Effector memory CD8-positive, alpha-beta T cell (primary cell): ENCODE results near the gene ESPNL.
A peak's percentile ranks its signal among the peaks of the same experiment; 100 is the strongest.
"Not testable (repeated sequence)": the region's sequence is repeated elsewhere in the genome, so short reads cannot be mapped to it uniquely, and the experiment has no call there.

Experiments
- ATAC-seq: fragments of 150-1000 bp; cut with Tn5 transposase; replicated peaks from 2 replicates; pipeline ENCODE4 v1.10.0; 2021; ENCODE audit warnings: mild to moderate bottlenecking, moderate library complexity
- DNase-seq, 3 experiments: peaks; one replicate each; pipeline ENCODE4 v3.0.0; 2021
- H3K27ac Mint-ChIP-seq, 2 donors: one replicate each; pipeline ENCODE4 v1.8.0; 2022; ENCODE audit warnings: mild to moderate bottlenecking in 2 of 2, mixed read lengths in 2 of 2, moderate library complexity in 2 of 2
- H3K27me3 Mint-ChIP-seq, 2 donors: one replicate each; pipeline ENCODE4 v1.8.0; 2022; ENCODE audit warnings: mixed read lengths in 2 of 2
- H3K36me3 Mint-ChIP-seq: one replicate; pipeline ENCODE4 v1.8.0; 2022; ENCODE audit warnings: mild to moderate bottlenecking, moderate library complexity, mixed read lengths; ENCODE audit not compliant: insufficient read depth
- H3K4me1 Mint-ChIP-seq, 2 donors: one replicate each; pipeline ENCODE4 v1.8.0; 2022; ENCODE audit warnings: low read depth in 2 of 2, mixed read lengths in 2 of 2
- H3K4me3 Mint-ChIP-seq, 2 donors: one replicate each; pipeline ENCODE4 v1.8.0; 2022; ENCODE audit warnings: mild to moderate bottlenecking in 2 of 2, mixed read lengths in 2 of 2, moderate library complexity in 2 of 2
- H3K9me3 Mint-ChIP-seq, 2 donors: one replicate each; pipeline ENCODE4 v1.8.0; 2022; ENCODE audit warnings: mixed read lengths in 2 of 2
- total RNA-seq, 9 experiments: gene quantifications; one replicate each; lab custom pipeline; 2026; lab: John Stamatoyannopoulos, UW

The ESPNL gene, protein sequence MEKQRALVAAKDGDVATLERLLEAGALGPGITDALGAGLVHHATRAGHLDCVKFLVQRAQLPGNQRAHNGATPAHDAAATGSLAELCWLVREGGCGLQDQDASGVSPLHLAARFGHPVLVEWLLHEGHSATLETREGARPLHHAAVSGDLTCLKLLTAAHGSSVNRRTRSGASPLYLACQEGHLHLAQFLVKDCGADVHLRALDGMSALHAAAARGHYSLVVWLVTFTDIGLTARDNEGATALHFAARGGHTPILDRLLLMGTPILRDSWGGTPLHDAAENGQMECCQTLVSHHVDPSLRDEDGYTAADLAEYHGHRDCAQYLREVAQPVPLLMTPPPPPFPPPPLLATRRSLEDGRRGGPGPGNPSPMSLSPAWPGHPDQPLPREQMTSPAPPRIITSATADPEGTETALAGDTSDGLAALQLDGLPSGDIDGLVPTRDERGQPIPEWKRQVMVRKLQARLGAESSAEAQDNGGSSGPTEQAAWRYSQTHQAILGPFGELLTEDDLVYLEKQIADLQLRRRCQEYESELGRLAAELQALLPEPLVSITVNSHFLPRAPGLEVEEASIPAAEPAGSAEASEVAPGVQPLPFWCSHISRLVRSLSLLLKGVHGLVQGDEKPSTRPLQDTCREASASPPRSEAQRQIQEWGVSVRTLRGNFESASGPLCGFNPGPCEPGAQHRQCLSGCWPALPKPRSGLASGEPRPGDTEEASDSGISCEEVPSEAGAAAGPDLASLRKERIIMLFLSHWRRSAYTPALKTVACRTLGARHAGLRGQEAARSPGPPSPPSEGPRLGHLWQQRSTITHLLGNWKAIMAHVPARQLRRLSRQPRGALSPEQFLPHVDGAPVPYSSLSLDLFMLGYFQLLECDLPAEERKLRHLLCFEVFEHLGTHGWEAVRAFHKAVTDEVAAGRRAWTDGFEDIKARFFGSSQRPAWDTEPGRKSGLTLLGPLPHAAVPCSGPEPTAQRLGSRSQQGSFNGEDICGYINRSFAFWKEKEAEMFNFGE
- total RNA-seq, result 0 to 0.46 (median 0.12) reads per million in 9 experiments

DNA sequence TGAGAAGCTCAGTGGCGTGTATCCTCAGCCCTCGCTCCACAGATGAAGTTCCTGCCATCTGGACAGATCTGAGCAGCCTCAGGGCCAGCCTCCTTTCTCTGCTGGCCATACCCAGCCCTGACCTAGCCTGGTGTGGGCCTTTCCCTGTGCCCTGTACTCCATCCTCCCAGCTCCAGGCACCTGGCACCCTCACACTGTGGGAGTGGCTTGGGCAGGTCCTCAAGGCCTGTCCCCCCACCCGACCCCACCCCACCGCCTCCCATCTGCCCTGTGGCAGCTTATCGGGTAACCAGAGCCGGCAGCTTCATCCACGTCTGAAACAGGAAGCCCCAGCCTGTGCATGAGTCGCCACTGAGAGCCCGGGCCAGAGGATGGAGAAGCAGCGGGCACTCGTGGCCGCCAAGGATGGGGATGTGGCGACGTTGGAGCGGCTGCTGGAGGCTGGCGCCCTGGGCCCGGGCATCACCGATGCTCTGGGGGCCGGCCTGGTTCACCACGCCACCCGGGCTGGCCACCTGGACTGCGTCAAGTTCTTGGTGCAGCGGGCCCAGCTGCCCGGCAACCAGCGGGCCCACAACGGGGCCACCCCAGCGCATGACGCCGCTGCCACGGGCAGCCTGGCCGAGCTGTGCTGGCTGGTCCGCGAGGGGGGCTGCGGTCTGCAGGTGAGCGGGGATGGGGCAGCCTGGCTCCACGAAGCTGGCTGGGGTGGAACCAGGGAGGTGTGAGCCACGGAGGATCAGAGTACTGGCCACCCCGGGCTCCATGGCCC lies at the start of gene ESPNL:
ESPNL (plus strand) TSS at position 292 of the 772 bp plus-strand sequence; CDS start at position 372, 80 bp downstream.
- no peak within 1 kb of the TSS for H3K27ac Mint-ChIP-seq
- no peak for ATAC-seq
- no peak for DNase-seq
- peaks cover 0 to 4% of the 10 kb centered on the region in 2 donors for H3K4me1 Mint-ChIP-seq
- no peaks in the 10 kb centered on the region for H3K36me3 Mint-ChIP-seq
- no peak within 1 kb of the TSS for H3K4me3 Mint-ChIP-seq
- H3K27me3 Mint-ChIP-seq, result no peaks in the 10 kb centered on the region
- no peaks in the 10 kb centered on the region for H3K9me3 Mint-ChIP-seq

DNA sequence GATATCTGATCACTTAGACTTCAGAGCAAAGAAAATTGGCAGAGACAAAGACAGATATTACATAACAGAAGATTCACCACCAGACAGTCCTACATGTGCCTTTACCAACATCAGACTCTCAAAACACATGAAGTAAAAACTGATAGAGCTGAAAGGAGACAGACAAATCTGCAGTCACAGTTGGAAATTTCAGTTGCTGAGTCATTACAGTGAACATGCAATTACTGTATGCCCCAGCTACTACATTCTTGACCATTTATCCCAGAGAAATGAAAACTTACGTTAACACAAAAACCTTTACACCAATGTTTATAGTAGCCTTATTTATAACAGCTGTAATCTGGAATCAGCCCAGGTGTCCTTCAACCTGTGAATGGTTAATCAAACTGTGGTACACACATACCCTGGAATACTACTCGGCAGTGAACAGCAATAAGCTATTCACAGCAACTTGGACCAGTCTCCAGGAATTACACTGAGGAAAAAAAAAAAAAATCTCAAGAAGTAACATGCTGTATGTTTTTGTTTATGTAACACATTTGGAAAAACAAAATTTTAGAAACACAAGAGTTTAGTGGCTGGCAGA lies 46.9 kb upstream of the ESPNL start:
- DNase-seq (no peak), ATAC-seq (no peak)
- Mint-ChIP-seq H3K36me3 (no peaks in the 10 kb centered on the region), H3K4me3 (no peak overlapping the region), H3K27me3 (peaks cover 18 to 34% of the 10 kb centered on the region in 2 donors), H3K9me3 (no peaks in the 10 kb centered on the region), H3K27ac (no peak overlapping the region), H3K4me1 (peaks cover 3% of the 10 kb centered on the region in 2 donors)

DNA sequence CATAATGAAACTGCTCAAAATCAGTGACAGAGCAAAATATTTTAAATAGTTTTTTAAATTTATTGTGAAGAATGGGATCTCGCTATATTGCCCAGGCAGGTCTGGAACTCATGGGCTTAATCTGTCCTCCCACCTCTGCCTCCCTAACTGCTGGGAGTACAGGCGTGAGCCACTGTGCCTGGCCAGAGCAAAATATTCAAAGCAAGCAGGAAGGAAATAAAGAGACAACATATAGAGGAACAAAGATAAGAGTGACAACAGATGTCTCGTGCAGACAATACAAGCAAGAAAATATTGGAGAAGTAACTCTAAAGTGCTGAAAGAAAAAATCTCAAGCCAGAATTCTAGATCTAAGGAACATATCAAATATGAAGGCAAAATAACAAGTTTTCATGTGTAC lies 44.3 kb upstream of the ESPNL start:
- H3K9me3 Mint-ChIP-seq, result no peaks in the 10 kb centered on the region
- ATAC-seq (no peak), DNase-seq (no peak)
- H3K4me1 Mint-ChIP-seq, result peaks cover 7 to 8% of the 10 kb centered on the region in 2 donors
- H3K27me3 Mint-ChIP-seq, result peaks cover 18 to 34% of the 10 kb centered on the region in 2 donors
- H3K36me3 Mint-ChIP-seq, result no peaks in the 10 kb centered on the region
- no peak overlapping the region for H3K4me3 Mint-ChIP-seq
- no peak overlapping the region for H3K27ac Mint-ChIP-seq

DNA sequence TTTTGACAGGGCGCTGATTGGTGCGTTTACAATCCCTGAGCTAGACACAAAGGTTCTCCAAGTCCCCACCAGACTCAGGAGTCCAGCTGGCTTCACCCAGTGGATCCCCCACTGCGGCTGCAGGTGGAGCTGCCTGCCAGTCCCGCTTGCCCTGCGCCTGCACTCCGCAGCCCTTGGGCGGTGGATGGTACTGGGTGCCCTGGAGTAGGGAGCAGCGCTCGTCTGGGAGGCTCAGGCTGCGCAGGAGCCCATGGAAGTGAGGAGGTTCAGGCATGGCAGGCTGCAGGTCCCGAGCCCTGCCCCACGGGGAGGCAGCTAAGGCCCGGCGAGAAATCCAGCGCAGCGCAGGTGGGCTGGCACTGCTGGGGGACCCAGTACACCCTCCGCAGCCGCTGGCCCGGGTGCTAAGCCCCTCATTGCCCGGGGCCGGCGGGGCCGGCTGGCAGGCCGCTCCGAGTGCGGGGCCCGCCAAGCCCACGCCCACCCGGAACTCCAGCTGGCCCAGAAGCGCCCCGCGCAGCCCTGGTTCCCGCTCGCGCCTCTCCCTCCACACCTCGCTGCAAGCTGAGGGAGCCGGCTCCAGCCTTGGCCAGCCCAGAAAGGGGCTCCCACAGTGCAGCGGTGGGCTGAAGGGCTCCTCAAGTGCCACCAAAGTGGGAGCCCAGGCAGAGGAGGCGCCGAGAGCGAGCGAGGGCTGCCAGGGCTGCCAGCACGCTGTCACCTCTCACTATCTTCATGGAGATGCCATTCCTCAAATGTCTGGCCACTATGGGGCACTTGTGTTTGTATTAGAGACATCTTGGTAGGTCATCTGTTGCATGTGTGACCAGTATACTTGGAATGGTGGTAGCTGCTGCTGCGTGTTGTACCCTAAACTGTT lies 42.2 kb upstream of the ESPNL start:
- H3K36me3 Mint-ChIP-seq, H3K4me3 Mint-ChIP-seq, DNase-seq, H3K27ac Mint-ChIP-seq, ATAC-seq, H3K9me3 Mint-ChIP-seq: not testable (repeated sequence)
- H3K4me1 Mint-ChIP-seq, result peaks cover 18 to 21% of the 10 kb centered on the region in 2 donors
- peaks cover 18 to 34% of the 10 kb centered on the region in 2 donors for H3K27me3 Mint-ChIP-seq

DNA sequence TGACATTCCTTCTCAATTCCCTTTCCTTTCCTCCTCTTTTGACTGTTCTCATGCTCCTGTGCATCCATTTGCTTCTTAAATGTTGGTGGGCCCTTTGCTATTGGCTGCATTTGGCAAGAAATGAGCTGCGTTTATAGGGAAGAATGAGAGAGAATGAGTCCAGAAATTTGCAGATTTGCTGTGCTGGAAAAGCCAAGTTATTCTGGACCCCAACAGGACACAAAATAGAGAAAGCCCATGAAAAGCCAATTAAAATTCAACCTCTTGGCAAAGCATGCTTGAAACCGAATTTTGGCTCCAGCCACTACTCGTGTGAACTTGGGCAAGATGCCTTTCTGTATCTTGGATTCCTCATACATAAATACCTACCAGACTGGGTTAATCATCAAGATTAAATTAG lies 40.6 kb upstream of the ESPNL start:
- DNase-seq, result no peak
- Mint-ChIP-seq H3K27ac (no peak overlapping the region), H3K9me3 (no peaks in the 10 kb centered on the region), H3K4me1 (peaks cover 22 to 26% of the 10 kb centered on the region in 2 donors), H3K36me3 (no peaks in the 10 kb centered on the region), H3K27me3 (peaks cover 11 to 23% of the 10 kb centered on the region in 2 donors), H3K4me3 (peak overlapping the region; percentile 81 to 95)
- no peak for ATAC-seq

DNA sequence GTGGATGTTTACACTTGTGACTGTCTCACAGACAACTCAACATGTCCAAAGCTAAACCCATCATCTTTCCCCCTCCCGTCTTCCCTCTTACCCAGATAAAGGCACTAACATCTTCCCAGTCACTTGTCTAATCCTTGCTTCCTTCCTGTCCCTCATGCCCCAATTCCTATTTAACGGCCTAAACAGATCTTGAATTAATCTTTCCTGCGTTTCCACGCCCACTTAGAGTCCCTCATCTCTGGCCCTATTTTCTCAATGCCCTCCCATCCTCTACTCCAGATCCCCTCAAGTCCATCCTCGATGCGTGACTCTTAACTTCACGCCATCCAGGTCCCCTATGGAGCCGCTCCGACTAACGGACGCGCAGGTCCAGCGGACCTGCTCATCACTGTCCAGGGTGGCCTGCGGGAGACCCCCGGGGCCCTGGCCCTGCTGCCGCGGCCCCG lies 40.0 kb upstream of the ESPNL start:
- Mint-ChIP-seq H3K4me3 (peak overlapping the region; percentile 81 to 95), H3K9me3 (no peaks in the 10 kb centered on the region)

DNA sequence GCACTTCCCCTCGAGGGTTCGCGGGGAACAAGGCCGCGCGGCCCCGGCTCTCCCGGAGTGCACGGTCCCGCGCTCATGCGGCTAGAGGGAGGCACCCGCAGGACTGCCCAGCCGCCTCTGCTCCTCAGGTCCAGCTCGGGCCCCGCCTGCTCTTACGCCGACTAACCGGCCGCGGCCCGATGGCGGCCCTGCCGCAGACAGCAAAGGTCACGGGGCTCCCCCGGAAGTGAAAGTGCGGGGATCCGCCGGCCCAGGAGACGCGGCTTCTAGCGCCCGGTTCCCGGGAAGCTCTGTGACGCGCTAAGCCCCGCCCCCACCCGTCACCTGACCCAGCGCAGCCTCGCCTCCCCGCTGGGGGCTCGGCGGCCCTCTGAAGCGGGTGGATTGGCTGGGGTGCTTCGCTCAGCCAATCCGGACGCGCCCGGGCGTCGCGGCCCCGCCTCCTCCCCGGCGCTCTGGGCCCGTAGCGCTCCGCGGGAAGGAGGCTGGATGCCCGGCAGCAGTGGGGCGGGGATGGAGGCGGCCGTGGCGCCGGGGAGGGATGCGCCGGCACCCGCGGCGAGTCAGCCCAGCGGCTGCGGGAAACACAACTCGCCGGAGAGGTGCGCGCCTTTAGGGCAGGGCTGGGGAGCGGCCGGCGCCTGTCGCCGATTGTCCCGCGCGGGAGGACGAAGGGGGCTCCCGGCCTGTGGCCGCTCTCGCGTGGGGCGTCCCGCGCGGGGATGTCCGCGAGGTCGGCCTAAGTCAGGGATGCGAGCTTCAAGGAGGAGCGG lies 39.4 kb upstream of the ESPNL start, which contains the start of gene SCLY:
SCLY (plus strand) TSS at position 460 of the 773 bp plus-strand sequence; CDS start at position 514, 54 bp downstream.
- DNase-seq, result peak; percentile 86 to 91 (median 87)
- Mint-ChIP-seq H3K36me3 (peaks cover under 1% of the 10 kb centered on the region), H3K9me3 (no peaks in the 10 kb centered on the region), H3K27ac (peak within 1 kb of the TSS; percentile 93 to 96), H3K27me3 (peaks cover 11 to 19% of the 10 kb centered on the region in 2 donors), H3K4me3 (peak within 1 kb of the TSS; percentile 81 to 95), H3K4me1 (peaks cover 22 to 27% of the 10 kb centered on the region in 2 donors)
- ATAC-seq, result peak; percentile 95

More for the DNA sequence above, 40.0 kb upstream of the ESPNL start:
- ATAC-seq (no peak), DNase-seq (peak in 1 of 3 experiments; percentile 9)
- Mint-ChIP-seq H3K36me3 (no peaks in the 10 kb centered on the region), H3K4me1 (peaks cover 22 to 27% of the 10 kb centered on the region in 2 donors), H3K27me3 (peaks cover 11 to 23% of the 10 kb centered on the region in 2 donors), H3K27ac (peak overlapping the region; percentile 93 to 96)

DNA sequence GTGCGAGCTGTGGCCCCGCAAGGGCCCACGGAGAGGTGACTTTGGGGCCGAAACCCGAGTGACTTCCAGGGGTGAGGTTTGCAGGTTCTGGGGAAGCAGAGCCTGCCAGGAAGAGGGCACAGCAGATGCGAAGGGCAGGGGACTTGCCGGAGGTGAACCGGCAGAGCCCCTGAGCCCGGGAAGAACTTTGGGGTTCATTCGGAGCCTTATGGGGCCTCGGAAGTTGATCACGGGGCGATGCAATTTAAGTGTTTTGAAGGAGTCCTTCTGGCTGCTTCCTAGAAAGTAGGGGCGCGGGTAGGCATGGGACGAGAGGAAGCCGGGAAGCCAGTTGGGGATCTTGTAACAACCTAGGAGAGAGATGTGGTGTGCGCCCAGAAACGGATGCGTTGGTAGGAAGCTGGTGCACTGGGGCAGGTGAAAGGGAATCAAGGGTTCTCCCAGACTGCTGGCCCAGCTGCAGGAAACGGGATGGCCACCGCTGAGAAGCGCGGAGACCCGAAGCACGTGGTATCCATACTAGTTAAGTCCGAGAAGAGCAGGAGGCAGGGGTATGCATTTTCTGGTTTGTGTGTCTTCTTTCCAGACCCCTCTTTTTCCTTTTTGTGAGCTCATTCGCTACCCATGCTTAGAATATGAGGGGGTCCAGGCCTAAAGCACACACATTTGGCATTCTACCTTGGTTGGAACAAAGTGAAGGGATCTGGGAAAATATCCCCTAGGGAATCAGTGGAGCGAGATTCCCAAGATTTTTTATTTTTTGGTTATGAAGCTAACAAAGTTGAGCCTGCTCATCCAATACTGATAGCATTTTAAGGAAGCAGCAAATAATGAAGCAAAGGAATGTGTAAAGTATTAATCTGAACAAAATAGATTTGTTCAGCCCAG lies 38.6 kb upstream of the ESPNL start:
- peak overlapping the region; percentile 93 to 96 for H3K27ac Mint-ChIP-seq
- DNase-seq (peak in 1 of 3 experiments; percentile 13), ATAC-seq (peak; percentile 5)
- no peaks in the 10 kb centered on the region for H3K9me3 Mint-ChIP-seq
- peak overlapping the region; percentile 81 to 95 for H3K4me3 Mint-ChIP-seq
- peaks cover 9 to 11% of the 10 kb centered on the region in 2 donors for H3K27me3 Mint-ChIP-seq
- peaks cover 22 to 27% of the 10 kb centered on the region in 2 donors for H3K4me1 Mint-ChIP-seq
- H3K36me3 Mint-ChIP-seq, result peaks cover 9% of the 10 kb centered on the region

DNA sequence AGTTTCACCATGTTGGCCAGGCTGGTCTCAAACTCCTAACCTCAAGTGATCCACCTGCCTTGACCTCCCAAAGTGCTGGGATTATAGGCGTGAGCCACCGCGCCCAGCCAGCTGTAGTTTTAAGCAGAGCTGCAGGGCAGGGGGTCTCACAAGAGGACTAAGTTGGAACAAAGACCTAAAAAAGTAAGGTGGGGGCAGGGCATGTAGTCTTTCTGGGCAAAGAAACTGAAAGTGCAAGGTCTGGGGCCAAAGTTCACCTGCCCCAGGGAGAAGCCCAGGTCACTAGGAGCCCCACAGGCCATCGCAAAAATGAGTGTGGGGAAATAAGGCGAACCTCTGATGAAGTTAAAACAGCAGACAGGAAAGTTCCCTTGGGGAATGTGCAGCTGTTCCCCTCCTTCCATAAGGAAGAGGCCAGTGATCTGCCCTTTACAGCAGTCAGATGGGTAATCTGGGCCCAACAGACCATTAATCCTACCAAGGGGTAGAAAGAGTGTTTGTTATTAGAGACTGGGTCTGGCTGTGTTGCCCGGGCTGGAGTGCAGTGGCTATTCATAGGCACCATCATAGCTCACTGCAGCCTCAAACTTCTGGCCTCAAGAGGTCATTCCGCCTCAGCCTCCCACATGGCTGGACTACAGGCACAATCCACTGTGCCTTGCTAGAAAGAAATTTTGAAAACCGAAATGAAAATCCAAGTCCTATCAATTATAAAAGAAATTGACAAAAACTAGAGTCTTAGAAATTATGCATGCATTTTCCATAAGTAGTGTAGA lies 36.5 kb upstream of the ESPNL start:
- Mint-ChIP-seq H3K27ac (no peak overlapping the region), H3K27me3 (no peaks in the 10 kb centered on the region), H3K9me3 (no peaks in the 10 kb centered on the region), H3K36me3 (peaks cover 13% of the 10 kb centered on the region), H3K4me3 (no peak overlapping the region), H3K4me1 (peaks cover 28 to 36% of the 10 kb centered on the region in 2 donors)
- no peak for ATAC-seq
- no peak for DNase-seq

DNA sequence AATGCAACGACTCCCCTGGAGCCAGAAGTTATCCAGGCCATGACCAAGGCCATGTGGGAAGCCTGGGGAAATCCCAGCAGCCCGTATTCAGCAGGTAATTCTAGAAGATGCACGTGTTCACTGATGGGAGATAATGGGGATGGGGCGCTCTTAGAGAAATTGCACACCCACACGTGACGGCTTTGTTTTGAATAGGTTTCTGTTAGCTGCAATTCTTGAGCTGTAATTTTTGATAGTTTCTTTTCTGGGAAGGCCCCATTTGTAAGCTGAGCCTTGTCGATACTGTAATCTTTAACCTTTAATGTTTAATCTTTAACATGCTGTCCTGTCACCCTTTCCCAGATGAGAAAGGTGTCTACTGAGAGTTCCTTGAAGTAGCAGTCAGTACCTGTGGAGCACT lies 35.8 kb upstream of the ESPNL start:
- Mint-ChIP-seq H3K36me3 (peaks cover 16% of the 10 kb centered on the region), H3K27me3 (no peaks in the 10 kb centered on the region), H3K4me1 (peaks cover 31 to 41% of the 10 kb centered on the region in 2 donors), H3K27ac (no peak overlapping the region), H3K4me3 (no peak overlapping the region), H3K9me3 (no peaks in the 10 kb centered on the region)
- ATAC-seq (no peak), DNase-seq (no peak)
